Central memory CD8-positive, alpha-beta T cell (primary cell): ENCODE measurements around the gene EXOC4.

Source experiments
- ATAC-seq: fragments of 150-1000 bp; cut with Tn5 transposase; replicated peaks from 2 replicates; pipeline ENCODE4 v1.10.0; 2022; ENCODE audit warnings: mild to moderate bottlenecking, moderate FRiP score, moderate number of reproducible peaks; ENCODE audit not compliant: poor library complexity, severe bottlenecking; ENCODE audit errors: extremely low read depth
- DNase-seq, 2 donors: peaks; one replicate each; pipeline ENCODE4 v3.0.0; 2021; ENCODE audit warnings: low spot score in 2 of 2
- H3K27ac Mint-ChIP-seq: one replicate; pipeline ENCODE4 v1.8.0; 2022; ENCODE audit warnings: low read depth, mild to moderate bottlenecking, moderate library complexity, mixed read lengths
- H3K27me3 Mint-ChIP-seq: one replicate; pipeline ENCODE4 v1.8.0; 2022; ENCODE audit warnings: mixed read lengths
- H3K36me3 Mint-ChIP-seq: one replicate; pipeline ENCODE4 v1.8.0; 2022; ENCODE audit warnings: mild to moderate bottlenecking, moderate library complexity, mixed read lengths; ENCODE audit not compliant: insufficient read depth
- H3K4me1 Mint-ChIP-seq: one replicate; pipeline ENCODE4 v1.8.0; 2022; ENCODE audit warnings: mixed read lengths
- H3K4me3 Mint-ChIP-seq: one replicate; pipeline ENCODE4 v1.8.0; 2022; ENCODE audit warnings: mild to moderate bottlenecking, moderate library complexity, mixed read lengths
- H3K9me3 Mint-ChIP-seq: one replicate; pipeline ENCODE4 v1.8.0; 2022; ENCODE audit warnings: mixed read lengths

Gene EXOC4

DNA sequence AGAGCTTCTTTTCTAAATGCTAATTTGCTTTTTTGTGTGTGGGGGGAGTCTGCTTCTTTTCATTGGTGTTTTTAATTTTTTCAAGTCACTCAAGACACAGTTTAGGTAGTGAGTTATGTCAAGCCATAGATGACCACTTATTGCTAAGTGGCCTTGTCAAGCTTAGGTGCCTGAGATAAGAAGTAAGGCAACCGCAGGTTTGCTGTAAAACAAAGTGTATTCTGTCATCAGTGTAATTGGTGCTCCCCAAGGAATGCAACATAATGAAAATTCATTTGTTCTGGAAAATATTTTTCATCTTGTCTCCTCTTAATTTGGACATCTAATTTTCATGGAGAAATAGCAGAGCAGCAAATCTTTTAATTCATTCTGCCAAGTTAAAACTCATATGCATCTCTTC is 249.6 kb downstream of the EXOC4 start:
- DNase-seq (no peak), ATAC-seq (no peak)
- H3K4me3 Mint-ChIP-seq: no peak overlapping the region
- H3K27ac Mint-ChIP-seq: no peak overlapping the region
- peaks cover 7% of the 10 kb centered on the region for H3K4me1 Mint-ChIP-seq
- H3K27me3 Mint-ChIP-seq: no peaks in the 10 kb centered on the region
- no peaks in the 10 kb centered on the region for H3K36me3 Mint-ChIP-seq
- no peaks in the 10 kb centered on the region for H3K9me3 Mint-ChIP-seq

DNA sequence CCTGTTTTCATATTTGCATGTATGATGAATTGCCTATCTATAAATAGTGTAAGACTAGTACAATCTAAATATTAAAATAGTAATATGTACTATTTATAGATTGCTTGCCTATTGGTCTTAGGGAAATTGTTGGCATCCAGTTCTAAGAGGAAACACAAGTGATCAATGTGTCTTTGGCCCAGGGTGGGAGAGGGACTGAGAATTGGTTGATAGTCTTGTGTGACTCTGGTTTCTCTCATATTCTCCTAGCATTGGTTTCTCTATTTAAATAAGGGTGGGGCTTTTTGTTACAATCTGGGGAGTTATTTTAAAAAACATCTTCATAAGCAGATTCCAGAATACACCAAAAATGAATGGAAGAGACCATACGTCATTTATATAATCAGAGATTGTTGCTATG is 250.1 kb downstream of the EXOC4 start:
- Mint-ChIP-seq H3K27me3 (no peaks in the 10 kb centered on the region), H3K9me3 (no peaks in the 10 kb centered on the region), H3K27ac (no peak overlapping the region), H3K4me1 (peaks cover 7% of the 10 kb centered on the region), H3K4me3 (no peak overlapping the region), H3K36me3 (peaks cover 2% of the 10 kb centered on the region)
- ATAC-seq: no peak
- DNase-seq: no peak

DNA sequence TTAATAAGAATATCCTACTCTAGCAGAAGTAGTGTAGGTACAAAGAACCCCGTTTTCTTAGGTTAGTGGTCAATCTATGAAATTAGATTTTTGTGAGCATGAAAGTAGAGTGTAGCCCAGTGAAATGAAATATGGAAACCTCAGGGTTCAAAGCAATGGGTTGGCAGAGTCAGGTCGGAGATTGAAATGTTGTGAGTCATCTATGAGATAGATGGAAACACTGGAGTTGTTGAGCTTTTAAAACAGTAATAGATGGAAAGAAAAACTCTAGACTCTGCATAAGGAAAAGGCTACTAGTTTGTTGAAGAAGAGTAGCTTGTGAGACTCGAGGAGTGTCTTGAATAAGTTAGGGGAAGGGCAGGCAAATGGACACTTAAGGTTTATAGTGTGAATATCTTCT is 251.9 kb downstream of the EXOC4 start:
- Mint-ChIP-seq H3K9me3 (no peaks in the 10 kb centered on the region), H3K4me3 (no peak overlapping the region), H3K36me3 (peaks cover 2% of the 10 kb centered on the region), H3K27me3 (no peaks in the 10 kb centered on the region), H3K27ac (no peak overlapping the region), H3K4me1 (peaks cover 7% of the 10 kb centered on the region)
- DNase-seq: no peak
- no peak for ATAC-seq

DNA sequence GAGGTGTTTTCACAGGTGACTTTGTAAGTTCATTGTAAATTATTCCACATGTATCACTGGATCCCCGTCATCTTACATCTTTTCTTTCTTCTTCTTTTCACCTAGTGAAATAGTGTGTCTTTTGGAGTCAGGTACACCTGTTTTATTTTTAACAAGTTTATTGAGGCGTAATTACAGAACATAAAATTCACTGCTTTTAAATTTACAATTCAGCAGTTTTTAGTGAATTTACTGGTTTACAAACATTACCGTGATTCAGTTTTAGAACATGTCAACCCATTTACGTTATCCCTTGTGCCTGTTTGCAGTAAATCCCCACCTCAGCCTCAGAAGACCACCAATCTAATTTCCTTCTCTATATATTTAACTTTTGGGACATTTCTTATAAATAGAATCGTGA is 256.9 kb downstream of the EXOC4 start:
- ATAC-seq: no peak
- H3K36me3 Mint-ChIP-seq: peaks cover 4% of the 10 kb centered on the region
- no peak overlapping the region for H3K4me3 Mint-ChIP-seq
- H3K4me1 Mint-ChIP-seq: no peaks in the 10 kb centered on the region
- DNase-seq: no peak
- H3K27me3 Mint-ChIP-seq: no peaks in the 10 kb centered on the region
- H3K27ac Mint-ChIP-seq: no peak overlapping the region
- no peaks in the 10 kb centered on the region for H3K9me3 Mint-ChIP-seq

DNA sequence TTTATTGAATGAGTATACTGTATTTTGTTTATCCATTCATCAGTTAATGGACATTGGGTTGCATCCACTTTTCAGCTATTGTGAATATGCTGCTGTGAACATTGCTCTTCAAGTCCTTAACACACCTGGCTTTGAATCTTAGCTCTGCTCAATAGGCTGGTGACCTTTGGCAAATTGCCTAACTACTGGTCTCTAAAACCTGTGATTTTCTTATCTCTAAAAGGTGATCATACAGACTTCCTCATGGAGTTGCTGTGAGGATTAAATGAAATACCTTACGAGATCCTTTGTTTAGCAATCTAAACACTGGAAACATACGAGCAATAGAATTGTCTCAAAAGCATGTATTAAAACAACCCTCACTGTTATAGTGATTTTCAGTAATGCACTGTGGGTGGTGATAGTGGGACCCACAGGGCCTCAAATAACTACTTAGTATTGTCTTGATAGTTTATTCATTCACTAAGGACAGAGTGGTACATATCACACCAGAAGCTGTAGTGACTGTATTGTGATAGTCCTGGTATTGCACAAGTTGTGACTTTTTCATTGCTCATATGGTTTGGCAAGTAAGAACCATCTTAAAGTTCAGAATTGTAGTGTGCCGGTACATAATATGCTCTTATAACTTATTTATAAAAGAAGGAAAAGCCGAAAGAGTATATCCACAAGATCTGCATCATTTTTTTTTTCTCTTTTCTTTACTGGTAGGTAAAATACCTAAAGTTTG is 257.6 kb downstream of the EXOC4 start:
- DNase-seq: no peak
- no peaks in the 10 kb centered on the region for H3K27me3 Mint-ChIP-seq

DNA sequence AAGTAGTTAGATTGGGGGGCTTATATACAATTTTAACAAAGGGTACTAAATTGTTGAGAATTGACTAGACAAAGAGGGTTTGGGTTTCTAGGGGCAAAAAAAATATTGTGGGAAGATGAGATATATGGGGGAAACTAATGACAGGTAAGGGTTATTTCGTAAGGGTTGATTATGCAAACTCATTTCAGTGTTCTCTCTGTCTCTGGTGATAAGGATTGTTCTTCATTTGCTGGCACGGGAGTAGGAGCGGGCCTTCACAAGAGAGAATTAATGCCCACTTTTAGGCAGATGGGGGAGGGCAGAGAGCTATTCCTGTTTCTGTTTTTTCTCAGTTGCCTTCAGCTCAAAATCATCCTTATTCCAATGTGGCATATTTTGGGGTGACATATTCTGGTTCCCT is 258.4 kb downstream of the EXOC4 start:
- Mint-ChIP-seq H3K27me3 (no peaks in the 10 kb centered on the region), H3K4me1 (no peaks in the 10 kb centered on the region), H3K36me3 (peaks cover 4% of the 10 kb centered on the region), H3K9me3 (no peaks in the 10 kb centered on the region), H3K27ac (no peak overlapping the region), H3K4me3 (no peak overlapping the region)
- DNase-seq (no peak), ATAC-seq (no peak)

More for the DNA sequence above, 257.6 kb downstream of the EXOC4 start:
- H3K4me3 Mint-ChIP-seq: no peak overlapping the region
- H3K4me1 Mint-ChIP-seq: no peaks in the 10 kb centered on the region
- H3K9me3 Mint-ChIP-seq: no peaks in the 10 kb centered on the region
- ATAC-seq: no peak
- H3K27ac Mint-ChIP-seq: no peak overlapping the region
- peaks cover 4% of the 10 kb centered on the region for H3K36me3 Mint-ChIP-seq

DNA sequence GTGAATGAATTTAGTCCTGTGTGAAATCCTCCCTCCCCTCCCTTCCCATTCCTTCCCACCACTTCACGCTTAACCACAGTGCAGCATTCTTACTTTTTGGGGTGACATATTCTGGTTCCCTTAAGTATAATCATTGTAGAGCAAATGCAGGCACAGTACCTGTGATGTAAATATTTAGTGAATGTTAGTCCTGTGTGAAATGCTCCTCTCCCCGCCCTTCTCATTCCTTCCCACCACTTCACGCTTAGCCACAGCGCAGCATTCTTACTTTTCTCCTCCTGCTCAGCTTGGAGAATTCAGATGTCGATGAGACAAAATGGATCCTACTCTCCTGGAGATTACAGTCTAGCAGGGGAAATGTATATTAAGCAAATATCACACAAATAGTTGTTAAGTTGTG is 258.8 kb downstream of the EXOC4 start:
- Mint-ChIP-seq H3K9me3 (no peaks in the 10 kb centered on the region), H3K4me1 (no peaks in the 10 kb centered on the region), H3K4me3 (no peak overlapping the region), H3K27ac (no peak overlapping the region), H3K36me3 (peaks cover 4% of the 10 kb centered on the region), H3K27me3 (no peaks in the 10 kb centered on the region)
- ATAC-seq: no peak
- no peak for DNase-seq

DNA sequence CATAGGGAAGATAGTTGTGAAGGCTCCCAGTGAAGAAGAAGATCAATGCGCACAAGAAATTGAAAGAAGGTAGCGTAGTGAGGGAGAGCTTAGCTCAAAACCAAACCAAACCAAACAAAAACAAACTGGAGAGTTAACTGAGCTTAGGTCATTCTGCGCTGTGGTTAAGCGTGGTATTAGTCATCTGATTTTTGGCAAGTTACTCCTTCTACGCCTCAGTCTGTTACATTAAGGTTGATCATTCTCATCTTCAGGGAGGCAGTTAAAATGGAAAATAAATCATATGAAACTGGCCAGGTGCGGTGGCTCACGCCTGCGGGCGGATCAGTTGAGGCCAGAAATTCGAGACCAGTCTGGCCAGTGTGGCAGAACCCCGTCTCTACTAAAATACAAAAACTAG is 259.7 kb downstream of the EXOC4 start:
- H3K36me3 Mint-ChIP-seq: peaks cover 4% of the 10 kb centered on the region
- no peaks in the 10 kb centered on the region for H3K4me1 Mint-ChIP-seq
- H3K27ac Mint-ChIP-seq: no peak overlapping the region
- no peak overlapping the region for H3K4me3 Mint-ChIP-seq
- ATAC-seq: no peak
- H3K9me3 Mint-ChIP-seq: no peaks in the 10 kb centered on the region
- no peak for DNase-seq
- no peaks in the 10 kb centered on the region for H3K27me3 Mint-ChIP-seq

DNA sequence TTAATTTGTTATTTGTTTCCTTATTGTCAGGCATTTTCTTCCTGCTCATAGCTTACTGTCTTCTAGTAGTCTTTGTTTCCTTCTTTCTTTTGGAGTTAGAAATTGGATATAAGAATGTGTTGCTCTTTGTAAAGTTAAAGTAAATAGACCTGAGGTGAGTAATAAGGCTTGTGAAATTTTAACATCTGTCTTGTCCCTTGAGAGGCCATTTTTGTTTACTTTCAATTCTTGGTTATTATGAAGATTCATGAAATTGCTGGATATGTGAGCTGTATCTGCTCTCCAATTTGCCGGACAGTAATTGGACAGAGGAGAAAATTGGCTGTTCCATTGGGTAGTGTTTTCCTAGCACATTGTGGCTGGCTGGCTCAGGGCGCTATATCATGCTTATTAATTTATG is 260.7 kb downstream of the EXOC4 start:
- no peaks in the 10 kb centered on the region for H3K27me3 Mint-ChIP-seq
- ATAC-seq (no peak), DNase-seq (no peak)
- no peak overlapping the region for H3K27ac Mint-ChIP-seq
- peaks cover 1% of the 10 kb centered on the region for H3K36me3 Mint-ChIP-seq
- no peak overlapping the region for H3K4me3 Mint-ChIP-seq
- no peaks in the 10 kb centered on the region for H3K9me3 Mint-ChIP-seq
- no peaks in the 10 kb centered on the region for H3K4me1 Mint-ChIP-seq

DNA sequence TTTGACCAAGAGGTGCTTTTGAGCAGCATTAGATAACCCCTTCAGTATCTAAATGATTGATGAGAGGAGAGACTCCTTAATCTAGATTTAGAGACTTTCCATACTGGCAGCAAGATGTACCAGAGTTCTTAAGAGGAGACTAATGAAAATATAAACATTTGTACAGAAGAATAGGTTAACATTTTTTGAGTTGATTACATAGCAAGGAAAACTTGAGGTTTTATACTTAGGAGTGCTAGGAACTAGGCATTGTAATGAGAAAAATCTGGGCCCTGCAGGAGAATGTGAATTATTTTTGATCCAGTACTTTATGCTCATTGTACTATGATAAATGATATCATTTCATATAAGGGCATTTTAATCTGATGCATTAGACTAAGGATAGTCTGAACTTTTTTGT is 261.7 kb downstream of the EXOC4 start:
- ATAC-seq: no peak
- no peaks in the 10 kb centered on the region for H3K4me1 Mint-ChIP-seq
- no peak for DNase-seq
- H3K4me3 Mint-ChIP-seq: no peak overlapping the region
- H3K36me3 Mint-ChIP-seq: peaks cover 1% of the 10 kb centered on the region
- no peaks in the 10 kb centered on the region for H3K27me3 Mint-ChIP-seq
- H3K9me3 Mint-ChIP-seq: no peaks in the 10 kb centered on the region
- no peak overlapping the region for H3K27ac Mint-ChIP-seq

DNA sequence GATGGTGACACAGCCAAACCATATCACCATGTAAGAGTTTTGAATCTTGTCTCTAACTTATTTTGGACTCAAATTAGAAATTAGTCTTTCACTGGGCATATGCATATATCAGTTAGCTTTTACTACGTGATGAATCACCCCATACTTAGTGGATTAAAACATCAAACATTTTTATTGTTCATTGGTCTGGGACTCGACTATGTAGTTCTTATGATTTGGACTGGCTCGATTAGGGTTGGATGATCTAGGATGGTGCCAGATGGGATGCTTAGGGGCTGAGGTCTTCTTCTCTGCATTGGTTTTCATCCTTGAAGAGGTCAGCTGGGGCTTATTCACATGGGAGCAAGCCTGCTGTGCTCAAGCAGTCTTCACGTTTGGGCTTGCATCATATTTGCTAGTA is 264.9 kb downstream of the EXOC4 start:
- H3K4me3 Mint-ChIP-seq: no peak overlapping the region
- H3K27ac Mint-ChIP-seq: no peak overlapping the region
- no peaks in the 10 kb centered on the region for H3K4me1 Mint-ChIP-seq
- ATAC-seq: no peak
- no peaks in the 10 kb centered on the region for H3K27me3 Mint-ChIP-seq
- no peak for DNase-seq
- no peaks in the 10 kb centered on the region for H3K9me3 Mint-ChIP-seq
- H3K36me3 Mint-ChIP-seq: no peaks in the 10 kb centered on the region

DNA sequence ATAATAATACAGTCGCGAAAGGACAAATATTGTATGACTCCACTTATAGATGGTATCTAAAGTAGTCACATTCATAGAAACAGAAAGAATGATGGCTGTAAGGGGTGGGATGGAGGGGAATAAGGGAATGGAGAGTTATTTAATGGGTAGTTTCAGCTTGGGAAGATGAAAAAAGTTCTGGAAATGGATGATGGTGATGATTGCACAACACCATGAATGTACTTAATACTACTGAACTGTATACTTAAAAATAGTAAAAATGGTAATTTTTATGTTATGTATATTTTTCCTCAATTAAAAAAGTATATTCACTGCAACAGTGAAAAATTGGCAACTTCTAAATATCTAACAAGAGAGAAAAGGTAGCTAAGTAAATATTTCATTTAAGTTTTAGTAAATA is 265.8 kb downstream of the EXOC4 start:
- H3K4me3 Mint-ChIP-seq: no peak overlapping the region
- no peak overlapping the region for H3K27ac Mint-ChIP-seq
- DNase-seq (no peak), ATAC-seq (no peak)
- H3K27me3 Mint-ChIP-seq: no peaks in the 10 kb centered on the region
- no peaks in the 10 kb centered on the region for H3K9me3 Mint-ChIP-seq
- H3K4me1 Mint-ChIP-seq: no peaks in the 10 kb centered on the region
- H3K36me3 Mint-ChIP-seq: no peaks in the 10 kb centered on the region

DNA sequence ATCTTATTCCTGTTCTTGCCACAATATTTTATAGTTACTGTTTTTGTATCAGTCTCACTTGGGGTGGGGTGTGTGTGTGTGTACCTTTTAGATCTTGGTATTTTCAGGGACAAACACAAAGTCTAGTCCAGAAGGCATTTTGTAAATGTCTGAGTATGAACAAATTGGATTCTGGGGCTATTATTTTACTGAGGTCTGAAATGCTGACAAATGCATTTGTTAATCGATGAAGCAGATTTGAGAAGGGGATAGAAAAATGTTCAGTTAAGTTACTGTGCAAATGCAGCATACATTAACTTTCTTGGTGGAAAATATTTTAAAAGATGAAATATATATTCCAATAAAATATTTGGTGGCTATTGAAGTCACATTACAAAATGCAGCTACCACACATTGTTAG is 267.4 kb downstream of the EXOC4 start:
- Mint-ChIP-seq H3K36me3 (no peaks in the 10 kb centered on the region), H3K4me1 (no peaks in the 10 kb centered on the region), H3K27ac (no peak overlapping the region), H3K4me3 (no peak overlapping the region), H3K27me3 (no peaks in the 10 kb centered on the region), H3K9me3 (no peaks in the 10 kb centered on the region)
- ATAC-seq (no peak), DNase-seq (no peak)

DNA sequence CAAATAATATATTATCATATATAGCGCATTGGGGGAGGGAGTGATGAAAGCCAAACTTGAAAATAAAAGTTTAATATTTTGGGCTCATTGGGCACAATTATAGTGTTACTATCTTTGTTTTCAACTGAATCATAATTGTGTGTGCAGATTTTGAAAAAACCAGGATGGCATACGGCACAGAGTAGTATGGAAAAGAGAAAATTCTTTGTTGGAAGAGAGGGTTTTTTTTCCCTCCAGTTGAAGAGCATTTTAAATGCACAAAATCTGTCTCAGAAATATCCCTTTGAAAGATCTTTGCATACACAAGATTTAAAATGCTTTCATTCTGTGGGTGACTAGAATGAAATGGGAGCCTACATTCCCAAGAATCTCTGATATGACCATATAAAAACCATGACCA is 269.6 kb downstream of the EXOC4 start:
- Mint-ChIP-seq H3K27ac (no peak overlapping the region), H3K4me1 (no peaks in the 10 kb centered on the region), H3K27me3 (no peaks in the 10 kb centered on the region)

More for the DNA sequence above, 269.6 kb downstream of the EXOC4 start:
- ATAC-seq (no peak), DNase-seq (no peak)
- Mint-ChIP-seq H3K36me3 (no peaks in the 10 kb centered on the region), H3K4me3 (no peak overlapping the region), H3K9me3 (no peaks in the 10 kb centered on the region)
